Peyer's patch (tissue), 4 donors: Measurements from ENCODE around the gene ADGRF4. TPM values are rescaled to one million over a fixed set of nuclear protein-coding genes. Genes with fewer than 3 reads are reported as not detected.
"Not testable (repeated sequence)": the region's sequence is repeated elsewhere in the genome, so short reads cannot be mapped to it uniquely, and the experiment has no call there.

ENCODE experiments used
- DNase-seq, 3 donors: peaks; one replicate each; pipeline ENCODE4 v3.0.0-alpha.2; 2017 to 2019
- H3K27ac ChIP-seq, 4 donors: fragments of 200-600 bp; sonication (generic); one replicate each; pipeline ENCODE4 v1.5.1; 2016 to 2019
- H3K27me3 ChIP-seq, 2 donors: fragments of 200-600 bp; sonication (generic); one replicate each; pipeline ENCODE4 v1.5.1; 2019
- H3K36me3 ChIP-seq, 3 donors: fragments of 200-600 bp; sonication (generic); one replicate each; pipeline ENCODE4 v1.5.1; 2016 to 2019
- H3K4me1 ChIP-seq, 4 donors: fragments of 200-600 bp; sonication (generic); one replicate each; pipeline ENCODE4 v1.5.1; 2016 to 2019
- H3K4me3 ChIP-seq, 4 donors: fragments of 200-600 bp; sonication (generic); 1 replicate in 3 of 4; 2 replicates in 1 of 4; pipeline ENCODE4 v1.5.1; 2016 to 2019; ENCODE audit warnings: mild to moderate bottlenecking in 1 of 4
- H3K9me3 ChIP-seq, 4 donors: fragments of 200-600 bp; sonication (generic); one replicate each; pipeline ENCODE4 v1.5.1; 2016 to 2019; ENCODE audit warnings: mild to moderate bottlenecking in 1 of 4
- CTCF ChIP-seq, 6 experiments: fragments of 450-650 bp in 4 of 6; fragments of 200-600 bp in 2 of 6; sonication (generic) in 1 of 6; IDR thresholded peaks; one replicate each; pipeline ENCODE4 v1.5.1; 2017 to 2019; ENCODE audit warnings: antibody characterized with exemption in 6 of 6, mild to moderate bottlenecking in 3 of 6, moderate library complexity in 1 of 6
- POLR2A ChIP-seq, 2 donors: fragments of 450-650 bp; IDR thresholded peaks; one replicate each; pipeline ENCODE4 v1.5.1; 2017; ENCODE audit warnings: antibody characterized with exemption in 2 of 2, mild to moderate bottlenecking in 2 of 2, moderate library complexity in 2 of 2
- total RNA-seq, 4 donors: library from RNA; depleted of rRNA; stranded (reverse); fragments of >200 nt; gene quantifications; one replicate each; pipeline ENCODE4 v1.1.0, GENCODE V29; 2016

ADGRF4 gene
- total RNA-seq, 4 donors from 2014 or later: 0.18 to 0.80 (median 0.57) TPM; not detected in 1

GRCh38 chr6:47736083-47736700 lies 37.8 kb downstream of the ADGRF4 start:
- H3K4me1 ChIP-seq: no peaks in the 10 kb centered on the region
- no peak overlapping the region for H3K27ac ChIP-seq
- no peak overlapping the region for H3K4me3 ChIP-seq
- no peak for DNase-seq
- no peaks in the 10 kb centered on the region for H3K36me3 ChIP-seq
- no peaks in the 10 kb centered on the region for H3K9me3 ChIP-seq
- H3K27me3 ChIP-seq: no peaks in the 10 kb centered on the region
- no peak for TF ChIP-seq CTCF (IDR thresholded peaks at IDR 0.05)
- TF ChIP-seq POLR2A (IDR thresholded peaks at IDR 0.05): no peak

GRCh38 chr6:47737406-47737805 lies 39.0 kb downstream of the ADGRF4 start:
- no peak overlapping the region for H3K27ac ChIP-seq

GRCh38 chr6:47740714-47741113 lies 42.3 kb downstream of the ADGRF4 start:
- Histone ChIP-seq H3K27ac (no peak overlapping the region), H3K4me1 (no peaks in the 10 kb centered on the region), H3K27me3 (no peaks in the 10 kb centered on the region), H3K36me3 (no peaks in the 10 kb centered on the region), H3K4me3 (no peak overlapping the region), H3K9me3 (no peaks in the 10 kb centered on the region)
- DNase-seq: no peak
- TF ChIP-seq CTCF (IDR thresholded peaks at IDR 0.05): no peak
- no peak for TF ChIP-seq POLR2A (IDR thresholded peaks at IDR 0.05)

More at GRCh38 chr6:47737406-47737805, 39.0 kb downstream of the ADGRF4 start:
- Histone ChIP-seq H3K9me3 (no peaks in the 10 kb centered on the region), H3K36me3 (no peaks in the 10 kb centered on the region), H3K4me1 (no peaks in the 10 kb centered on the region), H3K4me3 (no peak overlapping the region), H3K27me3 (no peaks in the 10 kb centered on the region)
- DNase-seq: no peak
- TF ChIP-seq CTCF (IDR thresholded peaks at IDR 0.05) (no peak), POLR2A (IDR thresholded peaks at IDR 0.05) (no peak)

GRCh38 chr6:47741807-47742206 lies 43.4 kb downstream of the ADGRF4 start:
- no peak for DNase-seq
- H3K27me3 ChIP-seq: no peaks in the 10 kb centered on the region
- H3K9me3 ChIP-seq: no peaks in the 10 kb centered on the region
- no peaks in the 10 kb centered on the region for H3K4me1 ChIP-seq
- TF ChIP-seq POLR2A (IDR thresholded peaks at IDR 0.05) (no peak), CTCF (IDR thresholded peaks at IDR 0.05) (no peak)
- H3K27ac ChIP-seq: no peak overlapping the region
- no peak overlapping the region for H3K4me3 ChIP-seq
- H3K36me3 ChIP-seq: no peaks in the 10 kb centered on the region

- no peak for DNase-seq
- no peaks in the 10 kb centered on the region for H3K36me3 ChIP-seq
- H3K27ac ChIP-seq: no peak overlapping the region
- H3K27me3 ChIP-seq: no peaks in the 10 kb centered on the region
- TF ChIP-seq POLR2A (IDR thresholded peaks at IDR 0.05) (no peak), CTCF (IDR thresholded peaks at IDR 0.05) (no peak)
- H3K9me3 ChIP-seq: no peaks in the 10 kb centered on the region
- H3K4me3 ChIP-seq: no peak overlapping the region
- no peaks in the 10 kb centered on the region for H3K4me1 ChIP-seq
These were observed 45.4 kb downstream of the ADGRF4 start for GRCh38 chr6:47743744-47744143.

GRCh38 chr6:47745269-47745668 lies 46.9 kb downstream of the ADGRF4 start:
- not testable (repeated sequence) for DNase-seq, H3K4me3 ChIP-seq, H3K27ac ChIP-seq, H3K27me3 ChIP-seq, H3K4me1 ChIP-seq, H3K36me3 ChIP-seq, H3K9me3 ChIP-seq
